SK-N-SH (cell line): Measurements from ENCODE around the gene SLC26A4. TPM values are rescaled to one million over a fixed set of nuclear protein-coding genes. Genes with fewer than 3 reads are reported as not detected.

ENCODE experiments used
- CTCF ChIA-PET: fragments of 300-600, 350-600 bp; formaldehyde crosslinking; extraction: SDS; loops from one replicate; lab custom pipeline; 2021; lab: Yijun Ruan, JAX
- POLR2A ChIA-PET: fragments of 350-600 bp; sonication (Branson Sonifier 250); formaldehyde crosslinking; extraction: SDS; loops from one replicate; lab custom pipeline; 2020; ENCODE audit warnings: antibody characterized with exemption, inconsistent platforms; lab: Yijun Ruan, JAX
- DNase-seq: peaks from one replicate; pipeline ENCODE4 v3.0.0; 2012
- H2AFZ ChIP-seq: fragments of 200-600 bp; sonication (generic); 2 replicates; pipeline ENCODE4 v1.8.1; 2016; ENCODE audit warnings: antibody characterized with exemption, mild to moderate bottlenecking, low read depth
- H3F3A ChIP-seq: fragments of 200-600 bp; sonication (generic); replicated peaks from 2 replicates; pipeline ENCODE3; 2016; ENCODE audit warnings: antibody characterized with exemption, mild to moderate bottlenecking; ENCODE audit not compliant: insufficient read depth
- H3K27ac ChIP-seq, 2 experiments: fragments of 200-500 bp in 1 of 2; fragments of 200-600 bp in 1 of 2; sonication (Bioruptor generic) in 1 of 2; sonication (generic), shearing (Covaris generic) in 1 of 2; 2 replicates each; pipeline versions ENCODE4 v1.5.1 to v1.6.1; 2014 to 2016; ENCODE audit warnings: low read depth in 2 of 2, inconsistent platforms in 1 of 2, low read length in 1 of 2, mild to moderate bottlenecking in 1 of 2, mixed read lengths in 1 of 2
- H3K27me3 ChIP-seq: fragments of 200-600 bp; sonication (generic), shearing (Covaris generic); 2 replicates; pipeline ENCODE4 v1.6.1; 2016; ENCODE audit warnings: mixed run types; ENCODE audit not compliant: insufficient read depth
- H3K36me3 ChIP-seq, 2 experiments: fragments of 200-500 bp in 1 of 2; fragments of 200-600 bp in 1 of 2; sonication (Bioruptor generic) in 1 of 2; sonication (generic) in 1 of 2; replicated peaks in 1 of 2; 2 replicates each; pipeline versions ENCODE3 to v1.5.1; 2014 to 2016; ENCODE audit warnings: low read length in 1 of 2, mild to moderate bottlenecking in 1 of 2; ENCODE audit not compliant: insufficient read depth in 2 of 2, control insufficient read depth in 1 of 2
- H3K4me1 ChIP-seq, 2 experiments: fragments of 200-500 bp in 1 of 2; fragments of 200-600 bp in 1 of 2; sonication (Bioruptor generic) in 1 of 2; sonication (generic), shearing (Covaris generic) in 1 of 2; 2 replicates each; pipeline versions ENCODE4 v1.5.1 to v1.6.1; 2014 to 2016; ENCODE audit warnings: low read depth in 1 of 2, low read length in 1 of 2, mixed run types in 1 of 2; ENCODE audit not compliant: insufficient read depth in 2 of 2, control insufficient read depth in 1 of 2
- H3K4me2 ChIP-seq: fragments of 200-600 bp; sonication (generic), shearing (Covaris generic); 2 replicates; pipeline ENCODE4 v1.6.1; 2017; ENCODE audit warnings: mixed run types
- H3K4me3 ChIP-seq, 2 experiments: fragments of 200-500 bp in 1 of 2; fragments of 200-600 bp in 1 of 2; sonication (Bioruptor generic) in 1 of 2; sonication (generic), shearing (Covaris generic) in 1 of 2; 2 replicates each; pipeline versions ENCODE4 v1.5.1 to v1.8.1; 2014 to 2016; ENCODE audit warnings: low read depth in 2 of 2, inconsistent platforms in 1 of 2, low read length in 1 of 2, mild to moderate bottlenecking in 1 of 2, mixed read lengths in 1 of 2, moderate library complexity in 1 of 2
- H3K79me2 ChIP-seq: fragments of 200-600 bp; sonication (generic); 2 replicates; pipeline ENCODE4 v1.8.1; 2017; ENCODE audit warnings: mild to moderate bottlenecking; ENCODE audit not compliant: insufficient read depth
- H3K9ac ChIP-seq: fragments of 200-600 bp; sonication (generic); 2 replicates; pipeline ENCODE4 v1.6.1; 2017; ENCODE audit warnings: mixed run types
- H3K9me2 ChIP-seq: fragments of 200-600 bp; sonication (generic); 2 replicates; pipeline ENCODE4 v1.6.1; 2017; ENCODE audit warnings: mixed run types
- H3K9me3 ChIP-seq: fragments of 200-600 bp; sonication (generic); 2 replicates; pipeline ENCODE4 v1.6.1; 2017; ENCODE audit warnings: mixed run types, mild to moderate bottlenecking, moderate library complexity
- H4K20me1 ChIP-seq: fragments of 200-600 bp; sonication (generic); 2 replicates; pipeline ENCODE4 v1.6.1; 2017; ENCODE audit warnings: mild to moderate bottlenecking, mixed run types; ENCODE audit not compliant: insufficient read depth
- CHD2 ChIP-seq: fragments of 150-350 bp; IDR thresholded peaks from 2 replicates; pipeline ENCODE4 v1.6.1; 2018; ENCODE audit warnings: low read length; ENCODE audit not compliant: partially characterized antibody
- FOXJ3 ChIP-seq: sonication (generic); formaldehyde crosslinking; IDR thresholded peaks from 2 replicates; pipeline ENCODE4 v1.5.1; 2020; ENCODE audit warnings: mild to moderate bottlenecking, missing genetic modification reagents
- GABPA ChIP-seq: IDR thresholded peaks from 2 replicates; pipeline ENCODE4 v1.4.0; 2012; ENCODE audit warnings: low read depth, mild to moderate bottlenecking
- MXI1 ChIP-seq: IDR thresholded peaks from 2 replicates; pipeline ENCODE4 v1.6.1; 2012; ENCODE audit warnings: mild to moderate bottlenecking, low read depth, low read length, improper control_type of control experiment
- NFIC ChIP-seq: IDR thresholded peaks from 2 replicates; pipeline ENCODE4 v1.4.0; 2012; ENCODE audit warnings: borderline replicate concordance
- NRF1 ChIP-seq: IDR thresholded peaks from 2 replicates; pipeline ENCODE4 v1.6.1; 2012; ENCODE audit warnings: low read depth, mild to moderate bottlenecking, low read length
- POLR2AphosphoS5 ChIP-seq: IDR thresholded peaks from 2 replicates; pipeline ENCODE4 v1.6.1; 2012; ENCODE audit warnings: low read depth, low read length
- RCOR1 ChIP-seq: fragments of 150-350 bp; IDR thresholded peaks from 2 replicates; pipeline ENCODE4 v1.6.1; 2017; ENCODE audit warnings: antibody characterized with exemption, low read length
- SIN3A ChIP-seq: IDR thresholded peaks from 2 replicates; pipeline ENCODE4 v1.6.1; 2012; ENCODE audit warnings: low read depth, mild to moderate bottlenecking, low read length, moderate library complexity, borderline replicate concordance
- SMC3 ChIP-seq: IDR thresholded peaks from 2 replicates; pipeline ENCODE4 v1.6.1; 2012; ENCODE audit warnings: low read depth, low read length, improper control_type of control experiment
- YY1 ChIP-seq: IDR thresholded peaks from 2 replicates; pipeline ENCODE4 v1.4.0; 2012; ENCODE audit warnings: low read depth, mild to moderate bottlenecking
- WGBS: methylation state at CpG from one replicate; pipeline ENCODE4 v1.1.6; 2017; ENCODE audit warnings: low lambda C conversion rate; 5-methylcytosine and 5-hydroxymethylcytosine counted together
- polyA plus RNA-seq, 3 experiments: library from polyadenylated mRNA; depleted of rRNA; stranded (reverse); fragments of >200 nt; gene quantifications; 2 replicates each; pipeline ENCODE4 v1.2.3, GENCODE V29; 2012
- TF ChIP-seq, protein P1 (sequence below): IDR thresholded peaks from 2 replicates; pipeline ENCODE4; 2012
- TF ChIP-seq, protein P2 (sequence below): fragments of 150-350 bp; IDR thresholded peaks from 2 replicates; pipeline ENCODE4 v1.6.1; 2016; ENCODE audit warnings: mild to moderate bottlenecking, low read depth, low read length
- TF ChIP-seq, protein P3 (sequence below): IDR thresholded peaks from 2 replicates; pipeline ENCODE4 v1.4.0; 2012; ENCODE audit warnings: low read depth, borderline replicate concordance
- TF ChIP-seq, protein P4 (sequence below): IDR thresholded peaks from 2 replicates; pipeline ENCODE4 v1.4.0; 2012; ENCODE audit warnings: low read depth, borderline replicate concordance
- TF ChIP-seq, protein P5 (sequence below): IDR thresholded peaks from 2 replicates; pipeline ENCODE4 v1.4.0; 2012; ENCODE audit warnings: low read depth
- TF ChIP-seq, protein P6 (sequence below): fragments of 150-350 bp; IDR thresholded peaks from 2 replicates; pipeline ENCODE4 v1.6.1; 2017; ENCODE audit warnings: antibody characterized with exemption, low read length, low read depth, borderline replicate concordance
- TF ChIP-seq, protein P7 (sequence below): IDR thresholded peaks from 2 replicates; pipeline ENCODE4 v1.6.1; 2012; ENCODE audit warnings: mild to moderate bottlenecking, low read depth, low read length, moderate library complexity
- TF ChIP-seq, protein P8 (sequence below): fragments of 200-600 bp; sonication (generic); IDR thresholded peaks from 2 replicates; pipeline ENCODE4 v1.6.1; 2017; ENCODE audit warnings: antibody characterized with exemption, mild to moderate bottlenecking, moderate library complexity

SLC26A4 gene
- polyA plus RNA-seq, 1 of the 3 experiments (the other 2 are of a cell fraction): 0.61 TPM

DNA sequence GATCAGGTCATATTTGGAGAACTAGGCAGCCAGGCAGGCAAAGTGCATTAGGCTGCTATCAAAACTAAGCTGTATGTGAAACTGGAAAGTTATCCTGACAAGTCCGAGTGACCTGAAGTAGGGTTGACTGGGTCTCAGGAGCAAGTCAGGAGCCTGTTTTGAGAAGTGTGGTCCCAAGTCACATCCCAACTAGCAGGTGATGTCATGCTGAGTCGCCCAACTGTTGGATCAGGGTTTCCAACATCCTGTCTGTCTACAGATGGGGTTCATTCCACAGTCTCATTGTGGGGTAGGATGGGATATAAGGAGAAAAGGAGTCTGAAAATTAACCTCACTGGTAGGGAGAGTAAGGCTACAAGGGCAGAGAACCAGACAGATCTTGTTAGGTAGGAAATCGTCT, 27.0 kb downstream of the SLC26A4 start:
- H3K4me2 ChIP-seq: no peak overlapping the region
- H3K4me1 ChIP-seq: peaks cover 9 to 11% of the 10 kb centered on the region in 2 experiments; a peak in 2 of 4 replicates
- H3K9ac ChIP-seq: no peak overlapping the region
- WGBS: 74% methylated on average over 3 of the region's 3 CpGs
- no peaks in the 10 kb centered on the region for H3K27me3 ChIP-seq
- H3F3A ChIP-seq: no peaks in the 10 kb centered on the region
- H3K9me3 ChIP-seq: no peaks in the 10 kb centered on the region
- no peaks in the 10 kb centered on the region for H3K36me3 ChIP-seq
- H3K4me3 ChIP-seq: no peak overlapping the region
- H3K9me2 ChIP-seq: no peaks in the 10 kb centered on the region
- H3K79me2 ChIP-seq: no peaks in the 10 kb centered on the region
- TF ChIP-seq, protein P1, sequence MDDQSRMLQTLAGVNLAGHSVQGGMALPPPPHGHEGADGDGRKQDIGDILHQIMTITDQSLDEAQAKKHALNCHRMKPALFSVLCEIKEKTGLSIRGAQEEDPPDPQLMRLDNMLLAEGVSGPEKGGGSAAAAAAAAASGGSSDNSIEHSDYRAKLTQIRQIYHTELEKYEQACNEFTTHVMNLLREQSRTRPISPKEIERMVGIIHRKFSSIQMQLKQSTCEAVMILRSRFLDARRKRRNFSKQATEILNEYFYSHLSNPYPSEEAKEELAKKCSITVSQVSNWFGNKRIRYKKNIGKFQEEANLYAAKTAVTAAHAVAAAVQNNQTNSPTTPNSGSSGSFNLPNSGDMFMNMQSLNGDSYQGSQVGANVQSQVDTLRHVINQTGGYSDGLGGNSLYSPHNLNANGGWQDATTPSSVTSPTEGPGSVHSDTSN: no peak
- TF ChIP-seq GABPA: no peak
- TF ChIP-seq, protein P2, sequence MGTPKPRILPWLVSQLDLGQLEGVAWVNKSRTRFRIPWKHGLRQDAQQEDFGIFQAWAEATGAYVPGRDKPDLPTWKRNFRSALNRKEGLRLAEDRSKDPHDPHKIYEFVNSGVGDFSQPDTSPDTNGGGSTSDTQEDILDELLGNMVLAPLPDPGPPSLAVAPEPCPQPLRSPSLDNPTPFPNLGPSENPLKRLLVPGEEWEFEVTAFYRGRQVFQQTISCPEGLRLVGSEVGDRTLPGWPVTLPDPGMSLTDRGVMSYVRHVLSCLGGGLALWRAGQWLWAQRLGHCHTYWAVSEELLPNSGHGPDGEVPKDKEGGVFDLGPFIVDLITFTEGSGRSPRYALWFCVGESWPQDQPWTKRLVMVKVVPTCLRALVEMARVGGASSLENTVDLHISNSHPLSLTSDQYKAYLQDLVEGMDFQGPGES: no peak
- no peak for TF ChIP-seq FOXJ3
- TF ChIP-seq, protein P3, sequence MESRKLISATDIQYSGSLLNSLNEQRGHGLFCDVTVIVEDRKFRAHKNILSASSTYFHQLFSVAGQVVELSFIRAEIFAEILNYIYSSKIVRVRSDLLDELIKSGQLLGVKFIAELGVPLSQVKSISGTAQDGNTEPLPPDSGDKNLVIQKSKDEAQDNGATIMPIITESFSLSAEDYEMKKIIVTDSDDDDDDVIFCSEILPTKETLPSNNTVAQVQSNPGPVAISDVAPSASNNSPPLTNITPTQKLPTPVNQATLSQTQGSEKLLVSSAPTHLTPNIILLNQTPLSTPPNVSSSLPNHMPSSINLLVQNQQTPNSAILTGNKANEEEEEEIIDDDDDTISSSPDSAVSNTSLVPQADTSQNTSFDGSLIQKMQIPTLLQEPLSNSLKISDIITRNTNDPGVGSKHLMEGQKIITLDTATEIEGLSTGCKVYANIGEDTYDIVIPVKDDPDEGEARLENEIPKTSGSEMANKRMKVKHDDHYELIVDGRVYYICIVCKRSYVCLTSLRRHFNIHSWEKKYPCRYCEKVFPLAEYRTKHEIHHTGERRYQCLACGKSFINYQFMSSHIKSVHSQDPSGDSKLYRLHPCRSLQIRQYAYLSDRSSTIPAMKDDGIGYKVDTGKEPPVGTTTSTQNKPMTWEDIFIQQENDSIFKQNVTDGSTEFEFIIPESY: no peak
- TF ChIP-seq NRF1: no peak
- no peak for TF ChIP-seq RCOR1
- no peak for TF ChIP-seq SIN3A
- TF ChIP-seq, protein P4, sequence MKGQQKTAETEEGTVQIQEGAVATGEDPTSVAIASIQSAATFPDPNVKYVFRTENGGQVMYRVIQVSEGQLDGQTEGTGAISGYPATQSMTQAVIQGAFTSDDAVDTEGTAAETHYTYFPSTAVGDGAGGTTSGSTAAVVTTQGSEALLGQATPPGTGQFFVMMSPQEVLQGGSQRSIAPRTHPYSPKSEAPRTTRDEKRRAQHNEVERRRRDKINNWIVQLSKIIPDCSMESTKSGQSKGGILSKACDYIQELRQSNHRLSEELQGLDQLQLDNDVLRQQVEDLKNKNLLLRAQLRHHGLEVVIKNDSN: no peak
- TF ChIP-seq YY1: no peak
- no peak for TF ChIP-seq POLR2AphosphoS5
- TF ChIP-seq, protein P5, sequence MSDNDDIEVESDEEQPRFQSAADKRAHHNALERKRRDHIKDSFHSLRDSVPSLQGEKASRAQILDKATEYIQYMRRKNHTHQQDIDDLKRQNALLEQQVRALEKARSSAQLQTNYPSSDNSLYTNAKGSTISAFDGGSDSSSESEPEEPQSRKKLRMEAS: no peak
- TF ChIP-seq, protein P6, sequence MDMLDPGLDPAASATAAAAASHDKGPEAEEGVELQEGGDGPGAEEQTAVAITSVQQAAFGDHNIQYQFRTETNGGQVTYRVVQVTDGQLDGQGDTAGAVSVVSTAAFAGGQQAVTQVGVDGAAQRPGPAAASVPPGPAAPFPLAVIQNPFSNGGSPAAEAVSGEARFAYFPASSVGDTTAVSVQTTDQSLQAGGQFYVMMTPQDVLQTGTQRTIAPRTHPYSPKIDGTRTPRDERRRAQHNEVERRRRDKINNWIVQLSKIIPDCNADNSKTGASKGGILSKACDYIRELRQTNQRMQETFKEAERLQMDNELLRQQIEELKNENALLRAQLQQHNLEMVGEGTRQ: no peak
- TF ChIP-seq, protein P7, sequence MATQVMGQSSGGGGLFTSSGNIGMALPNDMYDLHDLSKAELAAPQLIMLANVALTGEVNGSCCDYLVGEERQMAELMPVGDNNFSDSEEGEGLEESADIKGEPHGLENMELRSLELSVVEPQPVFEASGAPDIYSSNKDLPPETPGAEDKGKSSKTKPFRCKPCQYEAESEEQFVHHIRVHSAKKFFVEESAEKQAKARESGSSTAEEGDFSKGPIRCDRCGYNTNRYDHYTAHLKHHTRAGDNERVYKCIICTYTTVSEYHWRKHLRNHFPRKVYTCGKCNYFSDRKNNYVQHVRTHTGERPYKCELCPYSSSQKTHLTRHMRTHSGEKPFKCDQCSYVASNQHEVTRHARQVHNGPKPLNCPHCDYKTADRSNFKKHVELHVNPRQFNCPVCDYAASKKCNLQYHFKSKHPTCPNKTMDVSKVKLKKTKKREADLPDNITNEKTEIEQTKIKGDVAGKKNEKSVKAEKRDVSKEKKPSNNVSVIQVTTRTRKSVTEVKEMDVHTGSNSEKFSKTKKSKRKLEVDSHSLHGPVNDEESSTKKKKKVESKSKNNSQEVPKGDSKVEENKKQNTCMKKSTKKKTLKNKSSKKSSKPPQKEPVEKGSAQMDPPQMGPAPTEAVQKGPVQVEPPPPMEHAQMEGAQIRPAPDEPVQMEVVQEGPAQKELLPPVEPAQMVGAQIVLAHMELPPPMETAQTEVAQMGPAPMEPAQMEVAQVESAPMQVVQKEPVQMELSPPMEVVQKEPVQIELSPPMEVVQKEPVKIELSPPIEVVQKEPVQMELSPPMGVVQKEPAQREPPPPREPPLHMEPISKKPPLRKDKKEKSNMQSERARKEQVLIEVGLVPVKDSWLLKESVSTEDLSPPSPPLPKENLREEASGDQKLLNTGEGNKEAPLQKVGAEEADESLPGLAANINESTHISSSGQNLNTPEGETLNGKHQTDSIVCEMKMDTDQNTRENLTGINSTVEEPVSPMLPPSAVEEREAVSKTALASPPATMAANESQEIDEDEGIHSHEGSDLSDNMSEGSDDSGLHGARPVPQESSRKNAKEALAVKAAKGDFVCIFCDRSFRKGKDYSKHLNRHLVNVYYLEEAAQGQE: no peak
- no peak for TF ChIP-seq SMC3
- TF ChIP-seq, protein P8, sequence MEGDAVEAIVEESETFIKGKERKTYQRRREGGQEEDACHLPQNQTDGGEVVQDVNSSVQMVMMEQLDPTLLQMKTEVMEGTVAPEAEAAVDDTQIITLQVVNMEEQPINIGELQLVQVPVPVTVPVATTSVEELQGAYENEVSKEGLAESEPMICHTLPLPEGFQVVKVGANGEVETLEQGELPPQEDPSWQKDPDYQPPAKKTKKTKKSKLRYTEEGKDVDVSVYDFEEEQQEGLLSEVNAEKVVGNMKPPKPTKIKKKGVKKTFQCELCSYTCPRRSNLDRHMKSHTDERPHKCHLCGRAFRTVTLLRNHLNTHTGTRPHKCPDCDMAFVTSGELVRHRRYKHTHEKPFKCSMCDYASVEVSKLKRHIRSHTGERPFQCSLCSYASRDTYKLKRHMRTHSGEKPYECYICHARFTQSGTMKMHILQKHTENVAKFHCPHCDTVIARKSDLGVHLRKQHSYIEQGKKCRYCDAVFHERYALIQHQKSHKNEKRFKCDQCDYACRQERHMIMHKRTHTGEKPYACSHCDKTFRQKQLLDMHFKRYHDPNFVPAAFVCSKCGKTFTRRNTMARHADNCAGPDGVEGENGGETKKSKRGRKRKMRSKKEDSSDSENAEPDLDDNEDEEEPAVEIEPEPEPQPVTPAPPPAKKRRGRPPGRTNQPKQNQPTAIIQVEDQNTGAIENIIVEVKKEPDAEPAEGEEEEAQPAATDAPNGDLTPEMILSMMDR: no peak
- no peak for TF ChIP-seq NFIC
- no peak for TF ChIP-seq MXI1
- no peak for TF ChIP-seq CHD2
- H3K27ac ChIP-seq: no peak overlapping the region
- no peak overlapping the region for H2AFZ ChIP-seq
- ChIA-PET POLR2A (no interaction called here), CTCF (no interaction called here)
- H4K20me1 ChIP-seq: no peaks in the 10 kb centered on the region
- no peak for DNase-seq
